ENCODE measurements around the gene C1QTNF1.

Gene C1QTNF1

GRCh38 chr17:79079421-79080200 is 55.6 kb downstream of the C1QTNF1 start:
- H3K27me3 ChIP-seq (replicated peaks; ENCODE audit: insufficient read depth, low read length) = peaks cover 9% of the 10 kb centered on the region; the same call in 1 of the 2 replicates
- H3K4me3 ChIP-seq (ENCODE audit: low read length) = no peak overlapping the region
- no peaks in the 10 kb centered on the region for H3K9me3 ChIP-seq (replicated peaks; ENCODE audit: insufficient read depth, low read length)
- no peak overlapping the region for H3K4me2 ChIP-seq (ENCODE audit: low read depth, low read length)
- no peak overlapping the region for H3K27ac ChIP-seq (ENCODE audit: low read length)
- no peak for DNase-seq
- H4K20me1 ChIP-seq (ENCODE audit: insufficient read depth, low read length) = no peaks in the 10 kb centered on the region
- H3K9ac ChIP-seq (ENCODE audit: low read length) = no peak overlapping the region
- H3F3A ChIP-seq (ENCODE audit: insufficient read depth, low read length) = no peaks in the 10 kb centered on the region
- no peaks in the 10 kb centered on the region for H3K36me3 ChIP-seq (replicated peaks; ENCODE audit: insufficient read depth, low read length)
- H3K4me1 ChIP-seq (ENCODE audit: low read length) = no peaks in the 10 kb centered on the region
- no peak overlapping the region for H2AFZ ChIP-seq (ENCODE audit: low read length)
- TF ChIP-seq, protein P1, sequence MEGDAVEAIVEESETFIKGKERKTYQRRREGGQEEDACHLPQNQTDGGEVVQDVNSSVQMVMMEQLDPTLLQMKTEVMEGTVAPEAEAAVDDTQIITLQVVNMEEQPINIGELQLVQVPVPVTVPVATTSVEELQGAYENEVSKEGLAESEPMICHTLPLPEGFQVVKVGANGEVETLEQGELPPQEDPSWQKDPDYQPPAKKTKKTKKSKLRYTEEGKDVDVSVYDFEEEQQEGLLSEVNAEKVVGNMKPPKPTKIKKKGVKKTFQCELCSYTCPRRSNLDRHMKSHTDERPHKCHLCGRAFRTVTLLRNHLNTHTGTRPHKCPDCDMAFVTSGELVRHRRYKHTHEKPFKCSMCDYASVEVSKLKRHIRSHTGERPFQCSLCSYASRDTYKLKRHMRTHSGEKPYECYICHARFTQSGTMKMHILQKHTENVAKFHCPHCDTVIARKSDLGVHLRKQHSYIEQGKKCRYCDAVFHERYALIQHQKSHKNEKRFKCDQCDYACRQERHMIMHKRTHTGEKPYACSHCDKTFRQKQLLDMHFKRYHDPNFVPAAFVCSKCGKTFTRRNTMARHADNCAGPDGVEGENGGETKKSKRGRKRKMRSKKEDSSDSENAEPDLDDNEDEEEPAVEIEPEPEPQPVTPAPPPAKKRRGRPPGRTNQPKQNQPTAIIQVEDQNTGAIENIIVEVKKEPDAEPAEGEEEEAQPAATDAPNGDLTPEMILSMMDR (IDR thresholded peaks at IDR 0.05; ENCODE audit: low read length) = no peak
- TF ChIP-seq EZH2 (optimal IDR thresholded peaks at IDR 0.05; ENCODE audit: low read depth, low read length) (no peak), EZH2phosphoT487 (IDR thresholded peaks at IDR 0.05; ENCODE audit: low read length) (no peak)
- no peaks in the 10 kb centered on the region for H3K79me2 ChIP-seq (ENCODE audit: low read length)
- H3K9me2 ChIP-seq (replicated peaks; ENCODE audit: insufficient read depth, low read length) = no peaks in the 10 kb centered on the region

- Histone ChIP-seq H4K20me1 (ENCODE audit: insufficient read depth, low read length) (no peaks in the 10 kb centered on the region), H3K27ac (ENCODE audit: low read length) (no peak overlapping the region), H3F3A (ENCODE audit: insufficient read depth, low read length) (no peaks in the 10 kb centered on the region), H3K9me2 (replicated peaks; ENCODE audit: insufficient read depth, low read length) (no peaks in the 10 kb centered on the region), H3K36me3 (replicated peaks; ENCODE audit: insufficient read depth, low read length) (no peaks in the 10 kb centered on the region), H3K4me3 (ENCODE audit: low read length) (no peak overlapping the region), H3K4me1 (ENCODE audit: low read length) (no peaks in the 10 kb centered on the region), H3K79me2 (ENCODE audit: low read length) (no peaks in the 10 kb centered on the region), H2AFZ (ENCODE audit: low read length) (no peak overlapping the region), H3K9ac (ENCODE audit: low read length) (no peak overlapping the region), H3K27me3 (replicated peaks; ENCODE audit: insufficient read depth, low read length) (peaks cover 6% of the 10 kb centered on the region; the same call in 1 of the 2 replicates), H3K4me2 (ENCODE audit: low read depth, low read length) (no peak overlapping the region), H3K9me3 (replicated peaks; ENCODE audit: insufficient read depth, low read length) (no peaks in the 10 kb centered on the region)
- TF ChIP-seq EZH2 (optimal IDR thresholded peaks at IDR 0.05; ENCODE audit: low read depth, low read length) (no peak), EZH2phosphoT487 (IDR thresholded peaks at IDR 0.05; ENCODE audit: low read length) (no peak)
- TF ChIP-seq, protein P1 (IDR thresholded peaks at IDR 0.05; ENCODE audit: low read length) = no peak
- DNase-seq = no peak
These were observed 56.4 kb downstream of the C1QTNF1 start for GRCh38 chr17:79080349-79080748.

- TF ChIP-seq, protein P1 (IDR thresholded peaks at IDR 0.05; ENCODE audit: low read length) = no peak
- TF ChIP-seq EZH2 (optimal IDR thresholded peaks at IDR 0.05; ENCODE audit: low read depth, low read length) (no peak), EZH2phosphoT487 (IDR thresholded peaks at IDR 0.05; ENCODE audit: low read length) (no peak)
- no peaks in the 10 kb centered on the region for H3F3A ChIP-seq (ENCODE audit: insufficient read depth, low read length)
- H3K9me2 ChIP-seq (replicated peaks; ENCODE audit: insufficient read depth, low read length) = no peaks in the 10 kb centered on the region
- no peaks in the 10 kb centered on the region for H3K36me3 ChIP-seq (replicated peaks; ENCODE audit: insufficient read depth, low read length)
- no peaks in the 10 kb centered on the region for H4K20me1 ChIP-seq (ENCODE audit: insufficient read depth, low read length)
- no peaks in the 10 kb centered on the region for H3K79me2 ChIP-seq (ENCODE audit: low read length)
- no peak for DNase-seq
- no peak overlapping the region for H3K9ac ChIP-seq (ENCODE audit: low read length)
- no peak overlapping the region for H3K27ac ChIP-seq (ENCODE audit: low read length)
- H3K4me2 ChIP-seq (ENCODE audit: low read depth, low read length) = no peak overlapping the region
- H3K4me3 ChIP-seq (ENCODE audit: low read length) = no peak overlapping the region
- no peaks in the 10 kb centered on the region for H3K9me3 ChIP-seq (replicated peaks; ENCODE audit: insufficient read depth, low read length)
- H3K4me1 ChIP-seq (ENCODE audit: low read length) = no peaks in the 10 kb centered on the region
- no peak overlapping the region for H2AFZ ChIP-seq (ENCODE audit: low read length)
- peaks cover 2% of the 10 kb centered on the region; the same call in 1 of the 2 replicates for H3K27me3 ChIP-seq (replicated peaks; ENCODE audit: insufficient read depth, low read length)
These were observed 56.9 kb downstream of the C1QTNF1 start for GRCh38 chr17:79080761-79081290.
